Smooth muscle cell (in vitro differentiated cells): ENCODE results near the gene RPS27. TPM values are rescaled to one million over a fixed set of nuclear protein-coding genes. Genes with fewer than 3 reads are reported as not detected.
"Not testable (repeated sequence)": the region's sequence is repeated elsewhere in the genome, so short reads cannot be mapped to it uniquely, and the experiment has no call there.

Source experiments
- DNase-seq: peaks from one replicate; lab custom pipeline; 2025; ENCODE audit not compliant: unreplicated experiment; lab: John Stamatoyannopoulos, UW
- H2AFZ ChIP-seq: fragments of 200-600 bp; sonication (generic); 2 replicates; pipeline ENCODE4 v1.6.0; 2016; ENCODE audit warnings: antibody characterized with exemption, low read depth, mild to moderate bottlenecking
- H3F3A ChIP-seq: fragments of 200-600 bp; sonication (generic); 2 replicates; pipeline ENCODE4 v1.6.0; 2017; ENCODE audit warnings: antibody characterized with exemption, low read depth
- H3K27ac ChIP-seq: fragments of 200-600 bp; sonication (generic); 2 replicates; pipeline ENCODE4 v1.5.1; 2016; ENCODE audit warnings: low read depth, mild to moderate bottlenecking
- H3K27me3 ChIP-seq: fragments of 200-600 bp; sonication (generic); 2 replicates; pipeline ENCODE4 v1.6.1; 2016; ENCODE audit warnings: low read depth, mild to moderate bottlenecking
- H3K36me3 ChIP-seq: fragments of 200-600 bp; sonication (generic); 2 replicates; pipeline ENCODE4 v1.5.1; 2016; ENCODE audit warnings: low read depth
- H3K4me1 ChIP-seq: fragments of 200-600 bp; sonication (generic); 2 replicates; pipeline ENCODE4 v1.5.1; 2016; ENCODE audit warnings: low read depth
- H3K4me2 ChIP-seq: fragments of 200-600 bp; sonication (generic); 2 replicates; pipeline ENCODE4 v1.6.0; 2016; ENCODE audit warnings: mild to moderate bottlenecking
- H3K4me3 ChIP-seq: fragments of 200-600 bp; sonication (generic); 2 replicates; pipeline ENCODE4 v1.5.1; 2016; ENCODE audit warnings: mild to moderate bottlenecking
- H3K79me2 ChIP-seq: fragments of 200-600 bp; sonication (generic); 2 replicates; pipeline ENCODE4 v1.6.0; 2016; ENCODE audit warnings: low read depth, mild to moderate bottlenecking
- H3K9ac ChIP-seq: fragments of 200-600 bp; sonication (generic); 2 replicates; pipeline ENCODE4 v1.6.0; 2016; ENCODE audit warnings: low read depth
- H3K9me3 ChIP-seq: fragments of 200-600 bp; sonication (generic); replicated peaks from 2 replicates; pipeline ENCODE4 v1.5.1; 2016; ENCODE audit warnings: low read depth
- H4K20me1 ChIP-seq: fragments of 200-600 bp; sonication (generic); 2 replicates; pipeline ENCODE4 v1.6.0; 2016; ENCODE audit warnings: low read depth
- WGBS: methylation state at CpG from one replicate; pipeline ENCODE4 v1.1.7; 2016; ENCODE audit warnings: low lambda C conversion rate; 5-methylcytosine and 5-hydroxymethylcytosine counted together
- polyA plus RNA-seq: library from polyadenylated mRNA; unstranded; fragments of >200 nt; fragmentation: Nextera tagmentation; extraction: Ambion mirVana; gene quantifications from 2 replicates; pipeline ENCODE4 v1.2.1, GENCODE V29; 2016
- total RNA-seq: library from RNA; depleted of rRNA; stranded (reverse); fragments of >200 nt; gene quantifications from 2 replicates; pipeline ENCODE4 v1.2.3, GENCODE V29; 2014
- TF ChIP-seq, protein P1 (sequence below): fragments of 200-600 bp; sonication (generic); IDR thresholded peaks from 2 replicates; pipeline ENCODE4 v1.5.1; 2017; ENCODE audit warnings: borderline replicate concordance, mild to moderate bottlenecking, antibody characterized with exemption; ENCODE audit not compliant: insufficient read depth, poor library complexity, severe bottlenecking

RPS27 gene
- total and polyA plus RNA-seq, 2 experiments from 2014 or later = 1,522 to 3,702 TPM

DNA sequence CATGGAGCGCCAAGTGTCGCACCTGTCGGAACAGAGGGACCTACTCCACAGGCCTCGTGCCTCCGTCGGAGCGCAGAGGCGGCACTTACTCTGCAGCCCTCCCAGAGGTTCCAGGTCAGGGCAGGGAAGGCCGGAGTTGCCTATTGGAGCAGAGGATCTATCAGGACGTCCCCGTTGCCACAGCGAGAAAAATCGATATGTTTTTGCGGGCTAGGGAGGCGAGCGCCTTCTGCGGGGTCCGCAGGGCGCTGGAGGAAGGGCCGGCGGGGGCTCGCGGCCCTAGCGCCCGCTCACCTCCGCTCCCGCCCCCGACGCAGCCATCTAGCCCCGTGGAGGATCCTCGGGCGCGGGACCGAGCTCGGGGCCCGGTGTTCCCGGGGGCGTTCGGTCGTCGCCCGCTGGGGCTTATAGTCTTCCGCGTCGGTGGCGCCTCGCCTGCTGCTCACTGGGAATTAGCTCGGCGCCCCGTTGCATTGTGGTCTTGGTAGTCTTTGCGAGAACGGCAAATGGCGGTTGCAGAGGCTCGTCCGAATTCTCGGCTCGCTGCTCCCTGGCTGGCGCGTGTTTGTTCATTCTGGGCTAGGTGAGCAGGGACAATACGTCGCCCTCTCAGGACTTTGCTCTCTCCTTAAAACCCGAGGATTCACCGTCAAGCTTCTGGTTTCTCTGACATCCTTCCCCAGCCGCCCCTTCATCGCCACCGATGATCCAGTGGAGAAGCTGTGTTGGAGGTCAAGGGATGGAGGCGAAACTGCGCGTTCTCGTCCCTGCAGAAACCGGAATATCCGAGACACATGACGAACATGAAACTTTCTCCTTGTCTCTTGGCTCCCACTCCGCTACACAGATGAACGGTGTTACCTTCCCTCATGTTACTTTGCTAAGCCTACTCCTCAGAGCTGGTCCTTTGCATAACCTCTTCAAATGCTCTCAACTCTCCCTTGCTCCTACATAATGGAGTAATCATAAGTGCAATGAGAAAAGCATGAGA lies 13.0 kb upstream of the RPS27 start, which contains the start of gene JTB:
Gene JTB (minus strand): TSS at position 425 of the 991 bp plus-strand sequence. CDS start 422 bp downstream, at position 3.
- peaks cover 10% of the 10 kb centered on the region for H4K20me1 ChIP-seq
- H3K79me2 ChIP-seq = peaks cover 18% of the 10 kb centered on the region
- DNase-seq = peak; percentile 30
- peak within 1 kb of the TSS; percentile 83 for H3K9ac ChIP-seq
- TF ChIP-seq, protein P1, sequence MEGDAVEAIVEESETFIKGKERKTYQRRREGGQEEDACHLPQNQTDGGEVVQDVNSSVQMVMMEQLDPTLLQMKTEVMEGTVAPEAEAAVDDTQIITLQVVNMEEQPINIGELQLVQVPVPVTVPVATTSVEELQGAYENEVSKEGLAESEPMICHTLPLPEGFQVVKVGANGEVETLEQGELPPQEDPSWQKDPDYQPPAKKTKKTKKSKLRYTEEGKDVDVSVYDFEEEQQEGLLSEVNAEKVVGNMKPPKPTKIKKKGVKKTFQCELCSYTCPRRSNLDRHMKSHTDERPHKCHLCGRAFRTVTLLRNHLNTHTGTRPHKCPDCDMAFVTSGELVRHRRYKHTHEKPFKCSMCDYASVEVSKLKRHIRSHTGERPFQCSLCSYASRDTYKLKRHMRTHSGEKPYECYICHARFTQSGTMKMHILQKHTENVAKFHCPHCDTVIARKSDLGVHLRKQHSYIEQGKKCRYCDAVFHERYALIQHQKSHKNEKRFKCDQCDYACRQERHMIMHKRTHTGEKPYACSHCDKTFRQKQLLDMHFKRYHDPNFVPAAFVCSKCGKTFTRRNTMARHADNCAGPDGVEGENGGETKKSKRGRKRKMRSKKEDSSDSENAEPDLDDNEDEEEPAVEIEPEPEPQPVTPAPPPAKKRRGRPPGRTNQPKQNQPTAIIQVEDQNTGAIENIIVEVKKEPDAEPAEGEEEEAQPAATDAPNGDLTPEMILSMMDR = no peak
- no peaks in the 10 kb centered on the region for H3K27me3 ChIP-seq
- peak within 1 kb of the TSS; percentile 56 for H3K27ac ChIP-seq
- H3K4me2 ChIP-seq = peak within 1 kb of the TSS; percentile 94
- H2AFZ ChIP-seq = peak within 1 kb of the TSS; percentile 64
- under 1% methylated on average over 75 of the region's 75 CpGs for WGBS
- peaks cover 19% of the 10 kb centered on the region for H3F3A ChIP-seq
- no peaks in the 10 kb centered on the region for H3K9me3 ChIP-seq
- peaks cover 8% of the 10 kb centered on the region for H3K4me1 ChIP-seq
- H3K4me3 ChIP-seq = peak within 1 kb of the TSS; percentile 82
- H3K36me3 ChIP-seq = no peaks in the 10 kb centered on the region

DNA sequence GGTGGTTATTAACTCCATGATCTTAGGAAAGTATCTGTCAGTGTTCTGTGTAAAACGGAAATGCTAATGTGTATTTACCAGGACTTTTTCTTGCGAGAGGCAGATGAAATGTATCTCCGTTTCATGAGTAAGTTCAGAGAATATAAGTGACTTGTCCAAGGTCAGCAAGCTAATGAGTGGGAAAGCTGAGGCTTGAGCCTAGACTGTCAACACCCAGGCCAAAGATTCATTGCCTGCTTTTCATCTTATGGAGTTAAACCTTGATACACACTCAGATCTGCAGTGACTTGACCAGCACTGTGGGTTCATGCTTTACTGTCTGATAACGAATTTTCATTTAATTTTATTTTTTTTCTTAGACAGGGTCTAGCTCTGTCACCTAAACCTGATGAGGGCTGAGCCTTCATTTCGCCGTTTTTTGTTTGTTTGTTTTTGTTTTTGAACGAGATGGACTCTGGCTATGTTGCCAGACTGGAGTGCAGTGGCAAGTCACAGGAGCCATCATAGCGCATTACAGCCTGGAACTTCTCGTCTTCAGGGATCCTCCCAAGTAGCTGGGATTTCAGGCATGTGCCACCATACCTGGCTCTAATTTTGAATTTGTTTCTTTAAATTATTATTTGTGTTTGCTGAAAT lies 12.2 kb upstream of the RPS27 start:
- 78% methylated on average over 9 of the region's 9 CpGs for WGBS
- peak overlapping the region; percentile 56 for H3K27ac ChIP-seq

DNA sequence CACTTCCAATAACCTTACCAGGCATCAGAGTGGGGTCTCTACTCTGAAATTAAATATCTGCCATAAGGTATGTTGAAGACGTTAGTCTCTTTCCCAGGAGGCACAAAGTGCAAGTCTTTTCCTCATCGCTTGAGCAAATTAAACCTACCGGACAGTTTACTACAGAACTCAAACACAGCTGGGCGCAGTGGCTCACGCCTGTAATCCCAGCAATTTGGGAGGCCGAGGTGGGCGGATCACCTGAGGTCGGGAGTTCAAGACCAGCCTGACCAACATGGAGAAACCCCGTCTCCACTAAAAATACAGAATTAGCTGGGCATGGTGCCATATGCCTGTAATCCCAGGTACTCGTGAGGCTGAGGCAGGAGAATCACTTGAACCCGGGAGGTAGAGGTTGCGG lies 11.5 kb upstream of the RPS27 start:
- not testable (repeated sequence) for H3K4me3 ChIP-seq, H3K9ac ChIP-seq, H3K9me3 ChIP-seq, H2AFZ ChIP-seq, H3K27ac ChIP-seq, H3K36me3 ChIP-seq, H4K20me1 ChIP-seq, DNase-seq, H3K4me2 ChIP-seq, H3K4me1 ChIP-seq, H3K27me3 ChIP-seq
- Histone ChIP-seq H3K79me2 (peaks cover 22% of the 10 kb centered on the region), H3F3A (peaks cover 19% of the 10 kb centered on the region)
- 97% methylated on average over 12 of the region's 12 CpGs for WGBS

More for the DNA sequence above, 12.2 kb upstream of the RPS27 start:
- no peaks in the 10 kb centered on the region for H3K9me3 ChIP-seq
- peak overlapping the region; percentile 64 for H2AFZ ChIP-seq
- no peak overlapping the region for H3K9ac ChIP-seq
- H3K4me3 ChIP-seq = peak overlapping the region; percentile 82
- DNase-seq = no peak
- H3K36me3 ChIP-seq = no peaks in the 10 kb centered on the region
- H3F3A ChIP-seq = peaks cover 19% of the 10 kb centered on the region
- H3K4me1 ChIP-seq = peaks cover 8% of the 10 kb centered on the region
- TF ChIP-seq, protein P1 = no peak
- peaks cover 18% of the 10 kb centered on the region for H3K79me2 ChIP-seq
- no peaks in the 10 kb centered on the region for H3K27me3 ChIP-seq
- H3K4me2 ChIP-seq = peak overlapping the region; percentile 94
- peaks cover 10% of the 10 kb centered on the region for H4K20me1 ChIP-seq

DNA sequence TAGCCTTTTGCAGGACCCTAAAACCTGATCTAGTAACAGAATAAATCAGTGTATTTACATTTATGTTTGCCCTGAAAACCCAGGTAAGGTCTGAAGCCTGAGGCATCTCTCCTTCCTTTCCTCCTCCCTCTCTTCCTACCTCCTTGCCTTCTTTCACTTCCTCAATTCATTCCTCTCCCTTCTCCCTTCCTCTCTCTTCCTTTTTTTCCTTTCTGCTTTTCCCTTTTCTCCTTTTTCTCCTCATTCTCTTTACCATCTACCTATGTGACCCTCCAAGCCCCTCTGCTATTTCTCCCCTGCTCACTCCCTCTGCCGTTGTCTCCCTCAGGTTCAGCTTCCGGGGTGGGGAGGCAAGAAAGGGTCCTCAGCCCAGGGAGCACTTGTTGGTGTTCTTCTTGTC lies 8.8 kb upstream of the RPS27 start:
- not testable (repeated sequence) for H2AFZ ChIP-seq, H3K36me3 ChIP-seq, DNase-seq, H3K9ac ChIP-seq, H3K27me3 ChIP-seq, H3K27ac ChIP-seq, H3K4me3 ChIP-seq, H4K20me1 ChIP-seq, H3K4me2 ChIP-seq, H3K9me3 ChIP-seq
- Histone ChIP-seq H3K79me2 (peaks cover 20% of the 10 kb centered on the region), H3F3A (peaks cover 15% of the 10 kb centered on the region), H3K4me1 (peaks cover 14% of the 10 kb centered on the region)
- 96% methylated on average over 2 of the region's 2 CpGs for WGBS
